Epidermal melanocyte (primary cell): Measurements from ENCODE around the gene CRYM.
"Not testable (repeated sequence)": the region's sequence is repeated elsewhere in the genome, so short reads cannot be mapped to it uniquely, and the experiment has no call there.

ENCODE experiments used
- DNase-seq: peaks from one replicate; pipeline ENCODE4 v3.0.0; 2011; ENCODE audit warnings: low spot score; ENCODE audit not compliant: insufficient read length

CRYM gene

GRCh38 chr16:21248179-21248578 is 29.9 kb downstream of the CRYM start:
- DNase-seq, result not testable (repeated sequence)

GRCh38 chr16:21244518-21245215 is 33.4 kb downstream of the CRYM start:
- DNase-seq, result no peak

- no peak for DNase-seq
Measured at GRCh38 chr16:21242756-21243155, 35.3 kb downstream of the CRYM start.

DNA sequence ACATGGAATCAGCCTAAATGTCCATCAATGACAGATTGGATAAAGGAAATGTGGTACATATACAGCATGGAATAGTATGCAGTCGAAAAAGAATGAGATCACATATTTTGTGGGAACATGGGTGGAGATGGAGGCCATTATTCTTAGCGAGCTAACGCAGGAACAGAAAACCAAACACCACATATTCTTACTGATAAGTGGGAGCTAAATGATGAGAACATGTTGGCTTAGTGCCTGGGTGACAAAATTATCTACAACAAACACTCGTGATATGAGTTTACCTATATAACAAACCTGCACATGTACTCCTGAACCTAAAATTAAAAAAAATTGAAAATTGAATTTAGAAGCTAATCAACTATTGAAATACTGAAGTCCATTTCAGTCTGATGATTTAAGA is 38.4 kb downstream of the CRYM start:
- DNase-seq, result no peak

- no peak for DNase-seq
Measured at GRCh38 chr16:21236831-21237230, 41.3 kb downstream of the CRYM start.

- DNase-seq, result no peak
Measured at GRCh38 chr16:21235199-21235585, 42.9 kb downstream of the CRYM start.

GRCh38 chr16:21233521-21234150 is 44.5 kb downstream of the CRYM start, which contains the start of gene ANKS4B:
TSS of gene ANKS4B (plus strand) at chr16:21233699. CDS start at chr16:21233738, 39 bp downstream.
- no peak for DNase-seq

DNA sequence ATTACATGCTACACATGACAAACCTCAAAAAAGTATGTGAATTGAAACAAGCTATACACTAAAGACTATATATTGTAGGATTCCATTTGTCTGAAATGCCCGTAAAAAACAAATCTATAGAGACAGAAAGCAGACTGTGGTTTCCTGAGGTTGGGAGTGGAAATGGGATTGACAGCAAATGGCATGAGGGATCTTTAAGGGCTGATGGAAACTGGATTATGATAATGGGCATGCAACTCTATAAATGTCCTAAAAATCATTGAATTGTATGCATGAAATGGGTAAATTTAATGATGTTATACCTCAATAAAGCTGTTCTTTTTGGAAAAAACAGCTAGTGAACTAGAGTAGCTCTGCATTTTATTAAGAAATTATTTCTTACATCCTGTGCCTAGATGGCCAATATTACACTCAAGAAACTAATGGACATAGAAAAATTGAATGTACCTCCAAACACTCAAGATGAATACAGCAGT is 45.0 kb downstream of the CRYM start:
- DNase-seq, result no peak

- DNase-seq, result no peak
Measured at GRCh38 chr16:21228361-21228872, 49.7 kb downstream of the CRYM start.

DNA sequence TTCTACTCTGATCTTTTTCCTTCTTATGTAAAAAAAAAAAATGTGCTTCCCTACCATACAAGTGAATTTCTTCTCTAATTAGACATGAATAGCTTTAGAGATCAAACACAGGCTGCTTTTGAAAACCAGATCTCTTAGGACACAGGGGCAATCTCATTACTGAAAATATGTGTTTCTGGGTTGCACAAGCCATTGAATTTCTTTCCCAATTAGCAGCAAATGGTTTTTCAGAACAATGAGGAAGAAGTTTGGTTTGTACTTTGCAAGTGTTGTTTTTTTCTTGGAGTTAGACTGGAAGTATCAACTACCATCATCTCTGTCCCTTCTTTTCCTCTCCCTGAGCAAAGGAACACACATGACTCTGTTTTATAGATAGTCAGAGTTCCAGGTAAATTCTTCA is 50.2 kb downstream of the CRYM start:
- no peak for DNase-seq

- DNase-seq, result peak; percentile 49
Measured at GRCh38 chr16:21226749-21227148, 51.3 kb downstream of the CRYM start.

DNA sequence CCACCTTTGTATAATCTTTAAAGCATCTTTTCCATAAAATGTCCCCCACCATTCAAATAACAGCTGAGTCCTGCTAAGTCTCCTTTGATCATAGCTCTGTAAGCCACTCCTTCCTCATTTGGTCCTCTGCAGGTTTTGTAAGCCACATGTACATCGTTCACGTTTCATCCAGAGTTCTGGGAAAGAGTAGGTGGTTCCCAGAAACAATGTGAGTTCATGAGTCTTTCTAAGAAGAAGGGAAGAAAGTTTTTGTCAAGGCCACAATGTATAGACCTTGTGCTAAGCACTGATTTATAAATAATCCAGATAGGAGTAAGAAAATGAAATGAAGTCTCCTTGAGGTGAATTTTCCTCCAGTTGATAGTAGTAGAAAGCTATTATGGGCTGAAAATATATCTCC is 53.3 kb downstream of the CRYM start:
- DNase-seq, result no peak

GRCh38 chr16:21223787-21224186 is 54.3 kb downstream of the CRYM start:
- DNase-seq, result no peak

DNA sequence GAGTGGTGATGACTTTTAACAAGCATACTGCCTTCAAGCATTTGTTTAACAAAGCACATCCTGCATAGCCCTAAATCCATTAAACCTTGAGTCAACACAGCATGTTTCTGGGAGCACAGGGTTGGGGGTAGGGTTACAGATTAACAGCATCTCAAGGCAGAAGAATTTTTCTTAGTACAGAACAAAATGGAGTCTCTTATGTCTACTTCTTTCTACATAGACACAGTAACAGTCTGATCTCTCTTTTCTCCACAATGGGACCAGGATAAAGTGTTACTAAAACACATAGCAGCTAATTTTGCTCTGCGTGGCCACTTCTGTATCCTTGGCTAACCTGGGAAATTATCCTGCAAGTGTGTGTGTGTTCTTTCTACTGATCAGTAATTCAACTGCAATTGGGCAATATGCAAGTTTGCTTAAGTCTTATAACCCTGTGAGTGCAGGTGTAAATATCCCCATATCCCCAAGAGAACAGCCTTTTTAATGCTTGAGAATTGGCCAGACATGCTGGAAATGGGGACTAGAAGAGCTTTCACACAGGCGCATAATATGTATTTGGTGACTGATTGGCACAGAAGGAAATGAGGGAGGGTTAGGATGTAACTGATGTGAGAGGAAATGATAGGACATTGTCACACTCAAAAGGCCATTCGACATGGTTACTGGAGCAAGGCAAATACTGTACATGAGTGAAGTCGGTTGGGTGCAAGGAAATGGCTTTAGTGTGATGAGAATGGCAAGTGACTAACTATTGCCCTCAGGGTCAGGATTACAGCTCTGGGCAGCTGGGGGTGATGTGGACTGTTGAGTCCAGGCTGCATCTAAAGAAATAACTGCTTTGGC is 55.4 kb downstream of the CRYM start:
- no peak for DNase-seq

DNA sequence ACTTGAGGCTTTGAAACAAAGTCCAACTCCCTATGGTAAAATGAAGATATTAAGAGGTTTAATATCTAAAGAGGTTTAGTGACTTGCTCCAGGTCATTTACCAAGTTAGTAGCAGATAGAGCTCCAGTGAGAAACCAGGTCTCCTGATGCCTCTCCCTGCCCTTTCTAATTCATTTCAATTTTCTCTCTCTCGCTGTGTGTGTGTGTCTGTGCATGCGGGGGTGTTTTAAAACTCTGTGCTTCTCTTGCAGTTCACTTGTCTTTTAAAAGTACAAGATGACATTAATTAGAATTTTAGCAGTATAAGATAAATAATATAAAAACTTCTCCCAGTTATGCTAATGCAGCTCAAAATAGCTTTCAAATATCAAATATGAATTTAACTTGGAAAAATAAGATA is 58.5 kb downstream of the CRYM start:
- no peak for DNase-seq

DNA sequence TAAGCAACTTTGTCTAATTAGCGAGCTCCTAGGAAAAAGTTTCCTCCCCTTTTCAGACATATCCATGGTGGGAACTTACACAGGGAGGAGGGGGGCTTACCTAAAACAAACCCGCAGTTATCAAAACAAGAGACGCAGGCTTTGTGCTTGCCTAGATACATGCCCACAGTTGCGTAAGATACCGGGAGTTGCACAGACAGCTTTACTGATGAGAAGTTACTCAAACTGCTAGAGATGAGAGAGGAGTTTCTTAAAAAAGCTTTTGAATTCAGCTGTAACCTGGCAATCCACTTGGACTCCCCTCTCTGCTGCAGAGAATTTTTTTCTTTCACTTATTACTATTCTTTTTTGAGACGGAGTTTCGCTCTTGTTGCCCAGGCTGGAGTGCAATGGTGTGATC is 59.9 kb downstream of the CRYM start:
- DNase-seq, result no peak

DNA sequence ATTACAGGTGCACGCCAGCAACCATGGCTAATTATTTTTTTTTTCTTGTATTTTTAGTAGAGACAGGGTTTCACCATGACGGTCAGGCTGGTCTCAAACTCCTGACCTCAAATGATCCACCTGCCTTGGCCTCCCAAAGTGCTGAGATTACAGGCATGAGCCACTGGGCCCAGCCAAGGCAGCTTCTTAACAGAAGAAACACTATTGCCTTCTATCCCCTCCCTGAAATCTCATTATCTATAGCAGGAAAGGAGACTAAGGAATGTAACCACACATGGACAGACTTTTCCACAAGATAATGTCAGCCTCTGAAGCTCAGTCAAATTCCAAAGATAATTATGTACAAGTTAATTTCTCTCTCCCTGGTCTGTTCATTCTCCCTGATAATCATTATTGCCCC is 61.0 kb downstream of the CRYM start:
- no peak for DNase-seq

- no peak for DNase-seq
Measured at GRCh38 chr16:21214086-21214485, 64.0 kb downstream of the CRYM start.

DNA sequence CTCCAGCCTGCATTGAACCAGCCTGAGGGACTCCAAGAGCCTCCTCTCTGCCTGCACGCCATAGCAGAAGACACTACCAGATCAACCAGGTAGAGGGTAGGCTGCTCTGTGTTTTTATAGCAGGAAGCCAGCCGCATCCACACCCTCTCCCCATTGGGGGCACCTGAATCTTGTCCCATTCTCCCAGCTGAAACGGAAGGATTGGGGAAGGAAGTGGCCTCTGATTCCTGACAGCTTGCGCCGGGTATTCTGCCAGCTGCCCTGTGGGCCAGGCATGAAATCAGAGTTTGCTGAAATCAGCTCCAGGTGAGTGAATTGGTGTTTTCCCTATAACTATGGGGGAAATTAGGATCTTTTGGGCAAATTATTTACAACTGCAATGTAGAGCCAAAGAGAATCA is 66.6 kb downstream of the CRYM start, which contains the start of gene ZP2:
ZP2 (minus strand) TSS at position 89 of the 400 bp plus-strand sequence; CDS start at position 62, 27 bp downstream.
- no peak for DNase-seq
